ENCODE data around the gene CAND2. TPM values are rescaled to one million over a fixed set of nuclear protein-coding genes. Genes with fewer than 3 reads are reported as not detected.

Gene CAND2
- total and polyA plus RNA-seq, 9 of the 15 experiments (the other 6 are each of a cell fraction or from before 2014, with no cell fraction given): 0.91 to 14.9 (median 4.3) TPM

GRCh38 chr3:12777171-12777570, 19.3 kb upstream of the CAND2 start (continued):
- TF ChIP-seq, protein P1, sequence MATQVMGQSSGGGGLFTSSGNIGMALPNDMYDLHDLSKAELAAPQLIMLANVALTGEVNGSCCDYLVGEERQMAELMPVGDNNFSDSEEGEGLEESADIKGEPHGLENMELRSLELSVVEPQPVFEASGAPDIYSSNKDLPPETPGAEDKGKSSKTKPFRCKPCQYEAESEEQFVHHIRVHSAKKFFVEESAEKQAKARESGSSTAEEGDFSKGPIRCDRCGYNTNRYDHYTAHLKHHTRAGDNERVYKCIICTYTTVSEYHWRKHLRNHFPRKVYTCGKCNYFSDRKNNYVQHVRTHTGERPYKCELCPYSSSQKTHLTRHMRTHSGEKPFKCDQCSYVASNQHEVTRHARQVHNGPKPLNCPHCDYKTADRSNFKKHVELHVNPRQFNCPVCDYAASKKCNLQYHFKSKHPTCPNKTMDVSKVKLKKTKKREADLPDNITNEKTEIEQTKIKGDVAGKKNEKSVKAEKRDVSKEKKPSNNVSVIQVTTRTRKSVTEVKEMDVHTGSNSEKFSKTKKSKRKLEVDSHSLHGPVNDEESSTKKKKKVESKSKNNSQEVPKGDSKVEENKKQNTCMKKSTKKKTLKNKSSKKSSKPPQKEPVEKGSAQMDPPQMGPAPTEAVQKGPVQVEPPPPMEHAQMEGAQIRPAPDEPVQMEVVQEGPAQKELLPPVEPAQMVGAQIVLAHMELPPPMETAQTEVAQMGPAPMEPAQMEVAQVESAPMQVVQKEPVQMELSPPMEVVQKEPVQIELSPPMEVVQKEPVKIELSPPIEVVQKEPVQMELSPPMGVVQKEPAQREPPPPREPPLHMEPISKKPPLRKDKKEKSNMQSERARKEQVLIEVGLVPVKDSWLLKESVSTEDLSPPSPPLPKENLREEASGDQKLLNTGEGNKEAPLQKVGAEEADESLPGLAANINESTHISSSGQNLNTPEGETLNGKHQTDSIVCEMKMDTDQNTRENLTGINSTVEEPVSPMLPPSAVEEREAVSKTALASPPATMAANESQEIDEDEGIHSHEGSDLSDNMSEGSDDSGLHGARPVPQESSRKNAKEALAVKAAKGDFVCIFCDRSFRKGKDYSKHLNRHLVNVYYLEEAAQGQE (IDR thresholded peaks at IDR 0.05; ENCODE audit: borderline replicate concordance): no peak
- TF ChIP-seq, protein P1 (CRISPR knock-in tag; IDR thresholded peaks at IDR 0.05; ENCODE audit: low read depth): no peak
- TF ChIP-seq ZNF583 (CRISPR knock-in tag; IDR thresholded peaks at IDR 0.05) (no peak), MAX (CRISPR knock-in tag; IDR thresholded peaks at IDR 0.05) (no peak), THRB (CRISPR knock-in tag; conservative IDR thresholded peaks at IDR 0.05) (no peak), ZNF175 (CRISPR knock-in tag; IDR thresholded peaks at IDR 0.05; ENCODE audit: low read depth) (no peak), TEAD4 (IDR thresholded peaks at IDR 0.05; ENCODE audit: low read length) (no peak), TEAD4 (CRISPR knock-in tag; IDR thresholded peaks at IDR 0.05; ENCODE audit: borderline replicate concordance) (no peak)
- TF ChIP-seq, protein P2, sequence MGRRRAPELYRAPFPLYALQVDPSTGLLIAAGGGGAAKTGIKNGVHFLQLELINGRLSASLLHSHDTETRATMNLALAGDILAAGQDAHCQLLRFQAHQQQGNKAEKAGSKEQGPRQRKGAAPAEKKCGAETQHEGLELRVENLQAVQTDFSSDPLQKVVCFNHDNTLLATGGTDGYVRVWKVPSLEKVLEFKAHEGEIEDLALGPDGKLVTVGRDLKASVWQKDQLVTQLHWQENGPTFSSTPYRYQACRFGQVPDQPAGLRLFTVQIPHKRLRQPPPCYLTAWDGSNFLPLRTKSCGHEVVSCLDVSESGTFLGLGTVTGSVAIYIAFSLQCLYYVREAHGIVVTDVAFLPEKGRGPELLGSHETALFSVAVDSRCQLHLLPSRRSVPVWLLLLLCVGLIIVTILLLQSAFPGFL (CRISPR knock-in tag; IDR thresholded peaks at IDR 0.05): no peak
- TF ChIP-seq, protein P3, sequence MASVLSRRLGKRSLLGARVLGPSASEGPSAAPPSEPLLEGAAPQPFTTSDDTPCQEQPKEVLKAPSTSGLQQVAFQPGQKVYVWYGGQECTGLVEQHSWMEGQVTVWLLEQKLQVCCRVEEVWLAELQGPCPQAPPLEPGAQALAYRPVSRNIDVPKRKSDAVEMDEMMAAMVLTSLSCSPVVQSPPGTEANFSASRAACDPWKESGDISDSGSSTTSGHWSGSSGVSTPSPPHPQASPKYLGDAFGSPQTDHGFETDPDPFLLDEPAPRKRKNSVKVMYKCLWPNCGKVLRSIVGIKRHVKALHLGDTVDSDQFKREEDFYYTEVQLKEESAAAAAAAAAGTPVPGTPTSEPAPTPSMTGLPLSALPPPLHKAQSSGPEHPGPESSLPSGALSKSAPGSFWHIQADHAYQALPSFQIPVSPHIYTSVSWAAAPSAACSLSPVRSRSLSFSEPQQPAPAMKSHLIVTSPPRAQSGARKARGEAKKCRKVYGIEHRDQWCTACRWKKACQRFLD (CRISPR knock-in tag; IDR thresholded peaks at IDR 0.05): no peak

Data from K562 (cell line).